ENCODE measurements around the gene MCTP2. TPM values are rescaled to one million over a fixed set of nuclear protein-coding genes. Genes with fewer than 3 reads are reported as not detected.

The MCTP2 gene
- total RNA-seq, 1 donor from 2014 or later = 4.8 TPM

- H3K27ac Mint-ChIP-seq = no peak overlapping the region
- no peak for DNase-seq (ENCODE audit: extremely low spot score, unreplicated experiment)
- H3K27me3 Mint-ChIP-seq = peaks cover 4% of the 10 kb centered on the region
- H3K4me1 Mint-ChIP-seq (ENCODE audit: unreplicated experiment) = no peaks in the 10 kb centered on the region
- H3K4me3 Mint-ChIP-seq = no peak overlapping the region
- TF ChIP-seq CTCF (conservative IDR thresholded peaks at IDR 0.05) = no peak
- no peaks in the 10 kb centered on the region for H3K9me3 Mint-ChIP-seq
- H3K36me3 Mint-ChIP-seq = no peaks in the 10 kb centered on the region
Measured at GRCh38 chr15:94193906-94194305, 37.5 kb upstream of the MCTP2 start.

DNA sequence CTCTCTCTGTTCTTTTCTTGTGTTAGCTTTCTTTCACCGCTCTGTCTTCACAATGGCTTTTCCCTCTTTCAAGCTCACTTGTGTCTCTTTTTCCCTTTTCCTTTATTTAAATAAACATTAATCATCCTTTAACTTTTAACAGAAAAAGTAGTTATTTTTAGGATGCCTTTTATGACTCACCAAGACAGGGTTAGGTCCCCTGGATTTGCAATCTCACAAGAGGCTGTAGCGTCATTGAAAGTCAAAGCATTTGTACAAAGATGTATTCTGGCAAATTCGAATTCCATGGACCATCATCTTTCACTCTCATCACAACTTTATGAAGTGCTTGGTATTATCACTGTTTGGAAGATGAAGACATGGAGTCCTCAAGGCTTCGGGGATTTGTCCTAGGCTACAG, 34.8 kb upstream of the MCTP2 start:
- H3K4me3 Mint-ChIP-seq = no peak overlapping the region
- no peaks in the 10 kb centered on the region for H3K36me3 Mint-ChIP-seq
- no peak for DNase-seq (ENCODE audit: extremely low spot score, unreplicated experiment)
- TF ChIP-seq CTCF (conservative IDR thresholded peaks at IDR 0.05) = no peak
- H3K27ac Mint-ChIP-seq = no peak overlapping the region
- no peaks in the 10 kb centered on the region for H3K4me1 Mint-ChIP-seq (ENCODE audit: unreplicated experiment)
- H3K9me3 Mint-ChIP-seq = no peaks in the 10 kb centered on the region
- H3K27me3 Mint-ChIP-seq = no peaks in the 10 kb centered on the region

DNA sequence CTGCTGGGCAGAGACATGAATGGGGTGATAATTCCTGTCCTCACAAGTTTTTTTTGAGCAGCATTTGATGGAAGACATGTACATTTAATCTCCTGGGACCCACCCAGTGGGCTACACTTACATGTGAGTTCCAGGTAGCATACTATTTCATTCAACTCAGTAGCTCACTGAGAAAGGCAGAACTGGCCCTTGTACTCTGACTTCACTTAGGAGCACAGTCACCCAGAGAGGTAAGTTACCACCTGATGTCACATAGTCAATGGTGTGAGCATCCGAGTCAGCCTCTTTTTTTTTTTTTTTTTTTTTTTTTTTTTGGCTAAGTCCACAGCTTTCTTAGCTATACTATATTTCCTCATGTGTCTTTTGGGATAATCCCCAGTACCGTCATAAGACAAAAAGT, 32.7 kb upstream of the MCTP2 start:
- Mint-ChIP-seq H3K9me3 (no peaks in the 10 kb centered on the region), H3K27me3 (no peaks in the 10 kb centered on the region), H3K27ac (no peak overlapping the region), H3K4me3 (no peak overlapping the region), H3K4me1 (ENCODE audit: unreplicated experiment) (no peaks in the 10 kb centered on the region), H3K36me3 (no peaks in the 10 kb centered on the region)
- TF ChIP-seq CTCF (conservative IDR thresholded peaks at IDR 0.05) = no peak
- no peak for DNase-seq (ENCODE audit: extremely low spot score, unreplicated experiment)

- no peak for DNase-seq (ENCODE audit: extremely low spot score, unreplicated experiment)
- no peaks in the 10 kb centered on the region for H3K27me3 Mint-ChIP-seq
- no peaks in the 10 kb centered on the region for H3K9me3 Mint-ChIP-seq
- H3K4me3 Mint-ChIP-seq = no peak overlapping the region
- no peaks in the 10 kb centered on the region for H3K4me1 Mint-ChIP-seq (ENCODE audit: unreplicated experiment)
- H3K27ac Mint-ChIP-seq = no peak overlapping the region
- no peaks in the 10 kb centered on the region for H3K36me3 Mint-ChIP-seq
- TF ChIP-seq CTCF (conservative IDR thresholded peaks at IDR 0.05) = no peak
Measured at GRCh38 chr15:94199725-94200124, 31.6 kb upstream of the MCTP2 start.

DNA sequence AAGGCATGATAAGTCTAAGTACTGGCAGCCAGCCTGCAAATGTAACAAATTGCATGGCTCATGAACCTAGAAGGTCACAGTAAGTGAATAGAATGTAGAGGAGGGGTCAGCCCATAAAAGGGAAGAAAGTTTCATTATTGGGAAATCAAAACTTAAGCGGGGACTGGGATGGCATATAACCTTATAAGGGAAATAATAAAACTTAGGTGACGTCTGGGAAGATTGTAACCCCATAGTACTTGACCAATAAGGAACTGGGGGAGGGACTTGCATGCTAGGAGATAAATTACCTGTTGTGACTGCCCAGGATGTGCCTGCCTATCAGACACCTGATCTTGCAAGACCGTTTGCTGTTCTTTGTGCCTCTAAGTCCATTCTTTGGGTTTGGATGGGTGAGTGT, 28.1 kb upstream of the MCTP2 start:
- Mint-ChIP-seq H3K4me1 (ENCODE audit: unreplicated experiment) (no peaks in the 10 kb centered on the region), H3K36me3 (no peaks in the 10 kb centered on the region), H3K9me3 (no peaks in the 10 kb centered on the region), H3K27me3 (no peaks in the 10 kb centered on the region), H3K4me3 (no peak overlapping the region), H3K27ac (no peak overlapping the region)
- TF ChIP-seq CTCF (conservative IDR thresholded peaks at IDR 0.05) = no peak
- DNase-seq (ENCODE audit: extremely low spot score, unreplicated experiment) = no peak

DNA sequence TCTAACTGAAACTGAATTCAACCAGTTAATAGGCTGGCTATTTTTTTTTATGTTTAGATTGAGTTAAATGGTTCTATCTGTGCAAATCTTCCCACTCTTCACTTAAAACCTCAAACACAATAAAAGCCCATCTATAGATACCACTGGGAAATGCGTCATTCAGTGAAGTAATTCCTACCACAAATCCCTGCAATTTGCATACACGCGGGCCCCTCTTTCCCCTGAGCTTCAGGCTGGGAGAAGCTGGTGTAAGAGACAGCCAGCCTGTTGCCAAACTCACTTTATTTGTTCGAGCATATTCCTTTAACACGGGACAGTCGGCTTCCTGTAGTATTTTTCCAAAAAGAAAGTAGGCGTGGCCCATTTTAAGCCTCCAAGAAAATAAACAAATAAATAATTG, 26.0 kb upstream of the MCTP2 start:
- Mint-ChIP-seq H3K4me1 (ENCODE audit: unreplicated experiment) (no peaks in the 10 kb centered on the region), H3K27me3 (no peaks in the 10 kb centered on the region), H3K27ac (no peak overlapping the region), H3K9me3 (no peaks in the 10 kb centered on the region), H3K4me3 (no peak overlapping the region), H3K36me3 (no peaks in the 10 kb centered on the region)
- no peak for TF ChIP-seq CTCF (conservative IDR thresholded peaks at IDR 0.05)
- no peak for DNase-seq (ENCODE audit: extremely low spot score, unreplicated experiment)
